GM19351 (cell line): ENCODE results near the gene GCDH.
A peak's percentile ranks its signal among the peaks of the same experiment; 100 is the strongest.
"Not testable (repeated sequence)": the region's sequence is repeated elsewhere in the genome, so short reads cannot be mapped to it uniquely, and the experiment has no call there.

Experiments used
- ATAC-seq: cut with Tn5 transposase; IDR thresholded peaks from one replicate; pipeline ENCODE4 v1.9.1; 2021; ENCODE audit warnings: mild to moderate bottlenecking, moderate library complexity; ENCODE audit not compliant: unreplicated experiment

GCDH gene

DNA sequence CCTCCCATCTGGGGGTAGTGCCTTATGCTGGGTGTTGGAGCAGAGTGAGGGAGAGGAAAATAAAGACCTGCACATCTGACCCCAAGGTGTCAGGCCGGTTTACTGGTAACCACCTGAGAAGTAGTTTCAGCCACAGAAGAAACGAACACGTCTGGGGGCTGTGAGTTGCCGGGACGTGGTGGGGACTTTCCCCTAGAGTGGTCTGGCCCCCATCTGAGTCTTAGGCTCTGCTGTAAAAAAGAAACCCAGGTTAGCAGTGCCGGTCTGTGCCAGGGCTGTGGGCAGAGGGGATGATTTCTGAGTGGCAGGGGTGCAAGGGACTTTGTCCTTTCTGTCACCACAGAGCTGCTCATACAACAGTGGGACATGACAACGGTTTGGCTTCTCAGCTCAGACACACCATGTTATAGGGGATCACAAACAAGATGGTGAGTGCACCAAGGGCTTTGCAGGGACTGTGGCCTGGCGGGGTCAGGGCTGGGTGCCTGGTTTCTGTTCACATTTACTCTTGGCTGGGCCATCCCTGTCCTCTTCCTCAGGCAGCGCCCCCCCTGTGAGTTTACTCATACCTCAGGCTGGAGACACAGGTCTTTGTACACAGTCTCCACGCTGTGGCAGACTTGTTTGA, 9.0 kb downstream of the GCDH start:
- ATAC-seq, result peak; percentile 69

DNA sequence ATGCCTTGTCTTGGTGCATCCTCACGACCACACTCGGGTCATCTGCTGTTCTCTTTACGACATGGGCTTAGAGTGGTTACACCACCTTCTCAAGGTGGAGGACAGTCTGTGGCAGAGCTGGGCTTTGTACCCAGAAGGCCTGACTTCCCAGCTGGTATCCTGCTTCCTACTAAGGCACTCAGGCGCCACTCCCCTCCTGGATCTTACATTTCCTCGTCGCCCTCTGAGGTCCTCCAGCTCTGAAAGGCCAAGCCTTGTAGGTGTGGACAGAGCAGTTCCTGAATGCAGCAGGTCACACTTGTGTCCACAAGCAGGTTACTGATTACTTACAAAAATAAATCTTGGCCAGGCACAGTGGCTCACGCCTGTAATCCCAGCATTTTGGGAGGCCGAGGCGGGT, 16.2 kb downstream of the GCDH start:
- ATAC-seq, result no peak

DNA sequence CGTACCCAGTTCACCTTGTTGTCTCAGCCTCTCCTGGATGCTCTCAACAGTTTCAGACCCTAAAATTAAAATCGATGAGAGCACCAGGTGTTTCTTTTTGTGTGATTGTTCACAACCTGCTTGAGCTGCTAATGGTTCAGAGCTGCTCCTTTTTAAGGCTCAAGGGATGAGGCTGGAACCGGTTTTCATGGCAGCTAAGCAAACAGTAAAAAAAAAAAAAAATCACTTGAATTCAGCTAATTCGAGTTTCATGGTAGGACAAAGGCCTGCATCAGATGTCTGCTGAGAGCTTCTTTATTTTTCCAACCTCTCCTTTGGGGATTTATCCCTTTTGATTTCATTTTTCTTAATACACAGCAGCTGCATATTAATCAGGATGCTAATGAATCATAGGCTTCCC, 21.6 kb downstream of the GCDH start:
- no peak for ATAC-seq

DNA sequence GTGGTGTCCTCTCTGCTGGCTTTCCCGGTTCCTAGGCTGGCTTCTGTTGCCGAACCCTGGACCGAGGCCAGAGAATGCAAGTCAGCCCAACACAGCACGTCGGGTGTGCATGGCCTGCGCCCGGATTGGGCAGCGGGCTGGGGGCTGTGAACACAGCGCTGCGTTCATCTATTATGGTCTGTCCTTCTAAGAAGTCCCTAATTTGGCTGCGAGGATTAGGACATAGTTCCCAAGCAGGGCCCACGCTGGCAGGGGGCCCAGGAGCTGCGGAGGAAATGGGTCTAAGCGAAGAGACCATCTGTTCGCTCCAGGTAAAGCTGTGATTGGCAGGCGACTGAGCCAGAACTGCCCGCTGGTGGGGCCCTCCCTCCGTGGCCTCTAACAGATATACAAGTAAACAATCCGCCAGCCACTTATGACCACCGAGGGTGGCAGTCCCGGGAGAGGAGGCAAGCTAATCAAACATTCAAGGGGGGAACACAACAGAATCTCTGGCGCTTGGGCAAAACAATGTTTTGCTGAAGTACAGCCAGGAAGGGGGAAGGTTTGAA, 22.1 kb downstream of the GCDH start:
- no peak for ATAC-seq

DNA sequence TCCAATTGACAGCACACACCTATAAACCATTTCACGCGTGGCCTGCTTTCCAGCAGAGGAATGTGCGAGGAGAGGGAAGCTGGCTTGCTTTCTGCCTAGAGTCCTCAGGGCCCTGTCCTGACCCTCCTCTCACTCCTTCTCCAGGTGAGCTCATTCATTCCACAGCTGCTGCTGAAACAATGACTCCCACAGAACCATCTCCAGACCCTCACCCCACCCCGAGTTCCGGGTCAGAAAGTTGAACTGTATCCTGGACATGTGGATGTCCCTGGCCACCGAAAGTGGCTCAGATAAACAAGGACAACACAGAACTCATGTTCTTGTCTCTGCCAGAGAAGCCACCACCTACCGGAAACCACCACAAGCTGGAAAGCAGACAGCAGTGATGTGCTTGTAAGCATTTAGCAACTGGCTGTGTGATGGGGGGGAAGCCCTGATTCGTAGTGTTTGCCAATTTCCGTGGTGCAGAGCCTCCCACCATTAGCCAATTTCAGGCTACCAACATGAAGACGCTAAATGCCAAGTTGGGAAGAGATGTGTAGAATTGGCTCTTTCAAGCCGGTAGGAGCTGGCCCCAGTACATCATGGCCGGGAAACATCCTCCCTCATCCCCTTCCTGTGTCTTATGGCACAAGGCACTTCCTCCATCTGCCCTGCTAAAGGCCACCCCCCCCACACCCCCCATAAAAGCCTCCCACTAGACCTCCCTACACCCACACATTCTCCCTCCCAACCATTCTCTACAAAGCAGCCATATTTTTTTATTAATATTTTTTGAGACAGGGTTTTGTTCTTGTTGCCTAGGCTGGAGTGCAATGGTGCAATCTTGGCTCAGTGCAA, 23.1 kb downstream of the GCDH start:
- ATAC-seq, result no peak

DNA sequence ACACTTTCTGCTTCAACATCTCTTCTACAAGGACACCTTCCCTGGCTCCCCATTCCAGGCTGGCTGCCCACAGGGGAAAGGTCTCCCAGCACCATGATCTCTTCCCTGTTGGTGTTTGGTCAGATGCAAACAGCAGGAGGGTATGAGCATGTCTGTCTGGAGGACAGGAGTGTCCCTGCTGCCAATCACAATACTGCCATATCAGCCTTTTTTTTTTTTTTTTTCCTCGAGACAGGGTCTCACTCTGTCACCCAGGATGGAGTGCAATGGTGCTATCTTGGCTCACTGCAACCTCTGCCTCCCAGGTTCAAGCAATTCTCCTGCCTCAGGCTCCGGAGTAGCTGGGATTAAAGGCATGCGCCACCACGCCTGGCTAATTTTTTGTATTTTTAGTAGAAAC, 24.9 kb downstream of the GCDH start:
- ATAC-seq, result not testable (repeated sequence)

DNA sequence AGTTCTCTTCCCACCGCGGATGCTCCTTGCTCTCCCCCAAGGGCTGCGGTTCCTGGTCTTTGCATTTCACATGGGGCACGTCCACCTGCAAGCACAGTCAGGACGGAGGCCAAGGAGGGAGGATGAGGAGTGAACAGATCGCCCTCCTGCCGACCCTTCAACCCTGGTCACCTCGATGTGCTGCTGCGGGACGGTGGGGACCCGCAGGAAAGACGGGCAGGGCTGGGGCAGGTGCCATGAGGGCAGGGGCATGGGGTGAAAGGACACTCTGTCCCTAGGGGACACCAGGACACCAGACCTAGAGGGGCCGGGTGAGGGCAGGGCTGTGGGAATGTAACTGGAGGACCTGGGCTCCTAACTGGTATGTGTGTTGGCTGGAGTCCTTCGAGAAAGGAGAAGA, 27.3 kb downstream of the GCDH start:
- no peak for ATAC-seq

DNA sequence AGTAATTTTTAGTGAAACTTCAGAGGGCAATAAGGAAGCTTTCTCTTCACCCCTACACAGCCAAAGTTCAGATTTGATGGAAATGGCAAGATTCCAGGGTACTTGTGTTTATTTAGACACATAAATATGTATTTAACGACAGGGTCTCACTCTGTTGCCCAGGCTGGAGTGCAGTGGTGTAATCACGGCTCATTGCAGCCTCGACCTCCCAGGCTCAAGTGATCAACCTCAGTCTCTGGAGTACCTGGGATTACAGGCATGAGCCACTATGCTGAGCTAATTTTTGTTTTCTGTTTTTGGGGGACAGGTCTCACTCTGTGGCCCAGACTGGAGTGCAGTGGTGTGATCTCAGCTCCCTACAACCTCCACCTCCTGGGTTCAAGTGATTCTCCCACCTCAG, 30.1 kb downstream of the GCDH start:
- no peak for ATAC-seq

DNA sequence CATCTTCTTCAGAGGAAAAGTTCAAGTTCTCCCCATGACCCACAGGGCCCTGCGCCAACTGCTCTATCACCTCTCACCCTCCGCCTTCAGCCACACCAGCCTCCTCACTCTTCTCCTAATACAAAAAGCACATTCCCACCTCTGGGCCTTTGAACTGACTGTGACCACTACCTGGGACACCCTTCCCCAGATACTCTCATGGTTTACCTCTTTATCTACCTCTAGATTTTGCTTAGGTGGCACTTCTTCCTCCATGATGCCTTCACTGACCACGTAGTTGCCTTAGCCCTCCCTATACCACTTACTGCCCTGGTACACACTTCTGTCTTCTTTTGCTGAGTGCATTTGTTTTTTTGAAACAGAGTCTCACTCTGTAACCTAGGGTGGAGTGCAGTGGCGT, 32.0 kb downstream of the GCDH start:
- no peak for ATAC-seq

DNA sequence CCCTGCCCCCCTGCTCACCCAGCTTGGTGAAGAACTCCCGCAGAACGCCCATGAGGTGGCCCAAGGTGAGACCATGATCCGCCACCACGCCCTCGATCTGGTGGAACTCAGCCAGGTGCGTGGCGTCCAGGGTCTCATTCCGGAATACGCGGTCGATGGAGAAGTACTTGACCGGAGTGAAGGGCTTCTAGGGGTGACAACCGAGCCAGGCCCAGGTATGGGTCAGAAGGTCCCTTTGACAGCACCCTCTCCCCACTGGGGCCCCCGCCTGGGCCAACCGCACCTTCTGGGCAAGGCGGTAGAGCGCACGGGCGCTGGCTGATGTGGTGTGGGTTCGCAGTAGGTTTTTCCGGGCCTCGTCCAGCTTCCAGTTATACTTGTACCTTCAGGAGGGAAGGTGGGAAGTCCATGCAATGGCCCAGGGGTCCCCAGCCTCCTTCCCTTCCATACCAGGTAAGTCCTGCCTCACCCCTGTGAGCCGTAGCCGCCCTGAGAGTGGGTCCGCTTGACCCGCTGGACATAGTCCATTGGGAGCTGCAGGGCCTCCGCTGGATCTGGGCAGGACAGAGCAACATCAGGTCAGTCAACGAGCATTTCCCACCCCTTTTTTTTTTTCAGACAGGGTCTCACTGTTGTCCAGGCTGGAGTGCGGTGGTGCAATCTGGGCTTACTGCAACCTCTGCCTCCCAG, 33.8 kb downstream of the GCDH start:
- no peak for ATAC-seq

DNA sequence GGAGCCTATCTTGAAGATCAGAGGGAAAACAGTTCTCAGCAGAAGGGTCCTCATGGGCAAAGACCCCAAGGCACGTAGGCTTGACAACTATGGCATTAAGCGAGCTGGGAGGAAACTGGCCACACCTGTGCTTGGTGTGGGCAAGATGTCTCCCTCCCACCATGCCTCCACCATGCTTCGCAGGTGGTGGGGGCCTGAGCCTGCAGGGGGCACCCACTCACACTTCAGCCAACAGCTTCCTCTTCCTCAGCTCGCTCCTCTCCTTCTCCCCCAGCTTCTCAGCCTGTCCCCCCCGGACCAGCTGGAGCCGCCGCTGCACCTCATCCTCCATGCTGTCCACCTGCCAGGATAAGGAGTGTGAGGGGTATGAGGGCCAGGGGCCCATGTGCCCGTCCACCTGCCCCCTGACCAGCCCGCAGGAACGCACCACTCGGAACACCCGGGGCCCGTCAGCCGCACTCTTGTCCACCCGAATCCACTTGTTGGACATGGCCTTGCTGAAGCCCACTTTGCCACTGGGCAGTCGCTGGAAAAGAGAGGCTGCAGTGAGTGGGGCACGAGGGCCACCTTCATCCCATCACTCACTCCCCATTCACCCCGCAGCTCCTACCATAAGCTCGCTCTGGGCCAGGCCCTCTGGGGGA, 39.2 kb downstream of the GCDH start:
- ATAC-seq, result no peak

DNA sequence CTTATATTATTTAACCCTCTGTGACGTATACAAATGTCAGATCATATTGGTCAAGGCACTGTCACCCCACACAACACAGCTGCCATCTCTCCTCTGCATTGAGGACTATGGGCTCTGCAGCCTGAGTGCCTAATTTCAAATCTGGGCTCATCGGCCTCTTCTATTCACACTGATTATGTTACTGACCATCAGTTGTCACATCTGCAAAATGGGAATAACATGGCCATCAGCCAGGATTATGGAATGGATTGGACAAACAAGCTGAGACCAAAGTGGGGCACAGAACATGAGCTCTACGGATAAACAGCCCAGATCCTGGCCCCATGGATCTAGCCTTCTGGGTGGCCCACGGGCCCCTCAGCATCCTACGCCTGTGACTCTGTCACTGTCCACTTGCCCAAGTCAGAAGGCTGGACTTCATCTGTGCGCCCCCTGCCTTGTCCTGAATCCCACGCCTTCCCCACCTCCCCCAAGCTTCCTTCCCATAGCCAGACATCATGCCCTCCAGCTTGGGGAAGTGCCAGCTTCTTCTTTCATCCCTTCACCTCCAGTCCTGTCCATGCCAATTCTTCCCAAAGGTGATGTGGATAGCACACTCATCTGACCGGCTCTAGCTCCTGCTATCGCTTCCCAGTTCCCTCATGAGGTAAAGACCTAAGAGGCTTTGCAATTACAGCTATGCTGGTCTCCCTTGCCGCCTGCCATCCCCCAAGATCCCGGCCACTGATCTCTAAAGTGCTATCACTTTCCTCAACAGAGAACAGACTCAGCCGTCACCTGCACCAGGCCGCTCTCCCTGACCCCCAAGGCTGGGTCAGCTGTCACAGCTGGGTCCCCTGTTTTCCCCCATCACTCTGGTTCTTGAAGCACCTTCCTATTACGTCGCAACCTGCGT, 41.7 kb downstream of the GCDH start:
- ATAC-seq, result no peak

DNA sequence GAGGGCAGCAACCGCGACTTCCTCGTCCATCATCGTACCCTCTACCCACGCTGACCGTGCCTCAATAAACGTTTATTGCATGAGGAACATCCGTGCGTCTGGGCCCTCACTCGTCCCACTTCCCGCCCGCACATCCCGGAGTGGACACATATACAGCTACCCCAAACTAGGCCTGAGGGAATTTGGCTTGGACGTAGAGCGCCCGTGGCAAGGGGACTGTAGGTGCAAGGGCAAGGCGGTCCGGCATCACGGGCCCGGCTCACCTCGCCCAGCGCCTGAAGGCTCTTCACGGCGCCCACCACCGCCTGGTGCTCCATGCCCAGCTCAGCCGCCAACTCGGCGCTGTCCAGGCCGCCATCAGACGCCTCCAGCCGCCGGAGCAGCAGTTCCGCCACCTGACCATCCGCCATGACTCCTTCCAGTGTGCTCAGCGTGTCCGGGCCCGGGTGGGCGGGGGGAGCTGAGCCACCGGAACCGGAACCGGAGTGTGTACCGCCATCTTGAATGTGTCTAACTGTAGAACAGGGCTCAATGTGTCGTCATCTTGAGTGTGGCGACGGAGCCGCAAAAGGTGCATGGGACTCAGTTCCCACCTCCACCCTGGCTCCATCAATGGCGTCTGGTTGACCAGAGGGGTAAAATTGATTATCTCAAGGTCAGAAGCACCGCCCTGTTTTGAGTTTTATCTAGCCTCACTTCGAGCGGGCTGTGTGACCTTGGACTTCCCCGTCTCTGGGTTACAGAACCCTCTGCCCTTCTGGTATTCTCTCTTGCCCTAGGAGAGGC, 42.5 kb downstream of the GCDH start, which contains the start of gene FARSA:
TSS of gene FARSA (minus strand) at position 425 of the 786 bp plus-strand sequence. CDS start at position 410, 15 bp downstream.
- ATAC-seq, result peak; percentile 49

DNA sequence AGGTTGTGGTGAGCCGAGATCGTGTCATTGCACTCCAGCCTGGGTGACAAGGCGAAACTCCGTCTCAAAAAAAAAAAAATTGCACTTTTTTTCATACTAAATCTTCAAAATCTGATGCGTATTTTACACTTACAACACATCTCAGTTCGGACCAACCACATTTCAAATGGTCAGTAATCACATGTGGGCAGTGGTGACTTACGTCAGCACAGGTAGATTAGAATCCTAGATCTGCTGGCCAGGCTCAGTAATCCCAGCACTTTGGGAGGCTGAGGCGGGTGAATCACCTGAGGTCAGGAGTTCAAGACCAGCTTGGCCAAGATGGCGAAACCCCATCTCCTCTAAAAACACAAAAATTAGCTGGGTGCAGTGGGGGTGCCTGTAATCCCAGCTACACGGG, 44.1 kb downstream of the GCDH start:
- ATAC-seq, result no peak

DNA sequence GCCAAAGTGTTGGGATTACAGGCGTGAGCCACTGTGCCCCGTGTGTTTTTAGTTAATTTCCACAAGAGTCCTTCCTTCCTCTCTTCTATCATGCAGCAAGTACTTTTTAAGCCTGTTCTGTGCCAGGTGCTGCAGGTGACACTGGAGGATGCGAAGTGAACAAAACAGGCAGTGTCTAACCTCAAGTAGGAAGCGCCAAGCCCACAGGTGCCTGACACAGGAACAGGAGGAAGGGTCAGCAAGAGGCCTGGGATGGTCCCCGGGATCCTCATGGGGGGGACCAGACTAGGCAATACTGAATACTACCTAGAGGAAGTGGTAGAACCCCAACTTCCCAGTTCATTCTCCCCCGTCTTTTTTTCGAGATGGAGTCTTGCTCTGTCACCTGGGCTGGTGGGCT, 45.6 kb downstream of the GCDH start:
- no peak for ATAC-seq

DNA sequence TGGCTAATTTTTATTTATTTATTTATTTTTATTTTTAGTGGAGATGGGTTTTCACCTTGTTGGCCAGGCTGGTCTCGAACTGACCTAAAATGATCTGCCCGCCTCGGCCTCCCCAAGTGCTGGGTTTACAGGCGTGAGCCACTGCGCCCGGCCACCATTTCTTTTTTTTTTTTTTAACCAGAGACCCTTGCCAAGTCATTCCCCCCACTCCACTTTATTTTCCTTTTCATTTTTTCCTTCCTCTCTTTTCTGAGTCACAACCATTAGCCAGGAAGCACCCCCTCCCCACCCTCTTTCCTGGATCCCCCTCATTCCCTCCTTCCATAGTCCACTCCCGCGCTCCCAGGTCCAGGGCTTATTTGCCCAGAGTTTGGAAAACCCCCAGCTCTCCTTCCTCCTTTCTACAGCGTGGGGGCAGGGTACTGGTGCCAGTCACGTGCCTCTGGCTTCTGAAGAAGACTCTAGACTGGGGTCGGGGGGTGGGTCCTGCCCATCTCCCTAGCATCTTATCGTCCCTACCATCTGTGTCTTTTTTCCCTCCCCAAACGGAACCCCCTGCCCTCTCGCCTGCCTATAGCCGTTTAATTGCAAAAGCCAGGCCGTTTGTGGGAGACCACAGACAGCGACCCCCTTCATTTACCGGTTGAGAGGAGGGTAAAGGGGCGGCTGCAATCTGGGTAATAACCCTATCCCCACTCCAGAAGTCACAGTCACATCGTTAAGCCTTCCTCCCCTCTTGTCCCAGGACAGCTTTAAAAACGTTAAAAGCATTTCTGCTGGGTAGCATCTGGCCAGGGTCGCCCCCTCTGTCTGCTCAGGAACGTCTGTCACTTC, 46.4 kb downstream of the GCDH start:
- no peak for ATAC-seq

DNA sequence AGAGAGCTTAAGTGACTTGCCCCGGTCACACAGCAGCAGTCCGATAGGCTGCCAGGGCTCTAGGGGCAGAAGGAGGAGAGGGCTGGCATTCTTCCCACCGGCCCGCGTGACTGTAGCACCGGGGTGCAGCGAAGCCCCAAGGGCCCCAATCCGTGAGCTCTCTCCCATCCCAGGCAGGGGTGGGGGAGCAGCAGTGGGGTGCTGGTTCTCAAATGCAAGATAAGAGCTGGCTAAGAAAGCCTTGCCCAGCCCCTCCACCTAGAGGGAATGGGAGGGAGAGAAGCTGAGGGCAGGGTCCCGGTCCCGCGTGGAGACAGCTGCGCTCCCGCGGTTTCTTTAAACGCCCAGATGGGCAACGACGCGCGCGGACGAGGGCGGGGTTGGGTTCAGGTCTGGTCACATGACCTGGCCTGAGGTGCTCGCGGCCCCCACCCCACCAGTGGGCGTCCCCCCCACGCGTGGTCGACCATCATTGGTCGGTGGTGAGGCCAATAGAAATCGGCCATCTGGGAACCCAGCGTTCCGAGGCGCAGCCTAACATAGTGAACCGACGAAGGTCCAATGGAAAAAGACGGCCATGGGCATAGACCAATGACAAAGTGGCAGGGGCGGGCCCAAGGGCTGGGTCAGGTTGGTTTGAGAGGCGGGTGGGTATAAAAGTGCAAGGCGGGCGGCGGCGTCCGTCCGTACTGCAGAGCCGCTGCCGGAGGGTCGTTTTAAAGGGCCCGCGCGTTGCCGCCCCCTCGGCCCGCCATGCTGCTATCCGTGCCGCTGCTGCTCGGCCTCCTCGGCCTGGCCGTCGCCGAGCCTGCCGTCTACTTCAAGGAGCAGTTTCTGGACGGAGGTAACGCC, 47.2 kb downstream of the GCDH start, which contains the start of gene CALR:
TSS of gene CALR (plus strand) at position 683 of the 852 bp plus-strand sequence. CDS start at position 754, 71 bp downstream.
- ATAC-seq, result peak; percentile 84
